ENCODE results near the gene CPAMD8. TPM values are rescaled to one million over a fixed set of nuclear protein-coding genes. Genes with fewer than 3 reads are reported as not detected.

Gene CPAMD8
- total and polyA plus RNA-seq, 2 donors (not counting 1 experiment from before 2014, with no cell fraction given): 0.14 to 1.7 TPM

GRCh38 chr19:16946951-16947940 lies 79.4 kb downstream of the CPAMD8 start:
- Histone ChIP-seq H2AFZ (ENCODE audit: low read length) (no peak overlapping the region), H3K9ac (ENCODE audit: insufficient read depth, low read length) (no peak overlapping the region), H3K79me2 (ENCODE audit: control insufficient read depth, insufficient read depth, low read length) (no peaks in the 10 kb centered on the region), H3K4me1 (ENCODE audit: control insufficient read depth, extremely low read depth, insufficient read depth, low read length) (no peaks in the 10 kb centered on the region), H3K9me3 (ENCODE audit: control insufficient read depth, insufficient read depth, low read depth, low read length) (no peaks in the 10 kb centered on the region), H3K36me3 (ENCODE audit: control insufficient read depth, insufficient read depth, low read length) (no peaks in the 10 kb centered on the region), H3K27me3 (ENCODE audit: control insufficient read depth, insufficient read depth, low read length) (no peaks in the 10 kb centered on the region), H3K4me3 (replicated peaks in 1 of 4; ENCODE audit: control extremely low read depth in 1 of 4, insufficient read depth in 1 of 4, low read depth in 3 of 4, low read length in 4 of 4) (no peak overlapping the region), H3K4me2 (ENCODE audit: extremely low read depth, insufficient read depth, low read length) (no peak overlapping the region), H4K20me1 (ENCODE audit: control insufficient read depth, extremely low read depth, insufficient read depth, low read length) (no peaks in the 10 kb centered on the region), H3K27ac (ENCODE audit: insufficient read depth, low read length) (no peak overlapping the region)
- TF ChIP-seq EZH2 (IDR thresholded peaks at IDR 0.05; ENCODE audit: low read length, missing control alignments): no peak
- no peak for TF ChIP-seq CTCF (conservative IDR thresholded peaks at IDR 0.05 in 1 of 2, IDR thresholded peaks at IDR 0.05 in 1 of 2; ENCODE audit: low read depth in 1 of 2, low read length in 2 of 2)
- no peak for DNase-seq (ENCODE audit: low read depth in 2 of 2)

- Histone ChIP-seq H4K20me1 (ENCODE audit: control insufficient read depth, extremely low read depth, insufficient read depth, low read length) (no peaks in the 10 kb centered on the region), H3K79me2 (ENCODE audit: control insufficient read depth, insufficient read depth, low read length) (no peaks in the 10 kb centered on the region), H3K4me3 (replicated peaks in 1 of 4; ENCODE audit: control extremely low read depth in 1 of 4, insufficient read depth in 1 of 4, low read depth in 3 of 4, low read length in 4 of 4) (no peak overlapping the region), H3K27ac (ENCODE audit: insufficient read depth, low read length) (no peak overlapping the region), H3K36me3 (ENCODE audit: control insufficient read depth, insufficient read depth, low read length) (no peaks in the 10 kb centered on the region), H3K27me3 (ENCODE audit: control insufficient read depth, insufficient read depth, low read length) (no peaks in the 10 kb centered on the region), H3K4me1 (ENCODE audit: control insufficient read depth, extremely low read depth, insufficient read depth, low read length) (no peaks in the 10 kb centered on the region), H3K9ac (ENCODE audit: insufficient read depth, low read length) (no peak overlapping the region), H2AFZ (ENCODE audit: low read length) (no peak overlapping the region), H3K9me3 (ENCODE audit: control insufficient read depth, insufficient read depth, low read depth, low read length) (no peaks in the 10 kb centered on the region), H3K4me2 (ENCODE audit: extremely low read depth, insufficient read depth, low read length) (no peak overlapping the region)
- TF ChIP-seq CTCF (conservative IDR thresholded peaks at IDR 0.05 in 1 of 2, IDR thresholded peaks at IDR 0.05 in 1 of 2; ENCODE audit: low read depth in 1 of 2, low read length in 2 of 2) (no peak), EZH2 (IDR thresholded peaks at IDR 0.05; ENCODE audit: low read length, missing control alignments) (no peak)
- DNase-seq (ENCODE audit: low read depth in 2 of 2): no peak
Observed at GRCh38 chr19:16945762-16946465, 80.7 kb downstream of the CPAMD8 start.

- Histone ChIP-seq H3K4me3 (replicated peaks in 1 of 4; ENCODE audit: control extremely low read depth in 1 of 4, insufficient read depth in 1 of 4, low read depth in 3 of 4, low read length in 4 of 4) (no peak overlapping the region), H3K4me2 (ENCODE audit: extremely low read depth, insufficient read depth, low read length) (no peak overlapping the region), H3K27ac (ENCODE audit: insufficient read depth, low read length) (no peak overlapping the region), H3K9me3 (ENCODE audit: control insufficient read depth, insufficient read depth, low read depth, low read length) (no peaks in the 10 kb centered on the region), H2AFZ (ENCODE audit: low read length) (no peak overlapping the region), H3K9ac (ENCODE audit: insufficient read depth, low read length) (no peak overlapping the region), H3K36me3 (ENCODE audit: control insufficient read depth, insufficient read depth, low read length) (no peaks in the 10 kb centered on the region), H3K27me3 (ENCODE audit: control insufficient read depth, insufficient read depth, low read length) (no peaks in the 10 kb centered on the region), H4K20me1 (ENCODE audit: control insufficient read depth, extremely low read depth, insufficient read depth, low read length) (no peaks in the 10 kb centered on the region), H3K79me2 (ENCODE audit: control insufficient read depth, insufficient read depth, low read length) (no peaks in the 10 kb centered on the region), H3K4me1 (ENCODE audit: control insufficient read depth, extremely low read depth, insufficient read depth, low read length) (no peaks in the 10 kb centered on the region)
- TF ChIP-seq CTCF (conservative IDR thresholded peaks at IDR 0.05 in 1 of 2, IDR thresholded peaks at IDR 0.05 in 1 of 2; ENCODE audit: low read depth in 1 of 2, low read length in 2 of 2) (no peak), EZH2 (IDR thresholded peaks at IDR 0.05; ENCODE audit: low read length, missing control alignments) (no peak)
- no peak for DNase-seq (ENCODE audit: low read depth in 2 of 2)
Observed at GRCh38 chr19:16945364-16945714, 81.3 kb downstream of the CPAMD8 start.

All from fibroblast of lung (primary cell).